H9 (cell line): ENCODE data around the gene C1orf122. TPM values are rescaled to one million over a fixed set of nuclear protein-coding genes. Genes with fewer than 3 reads are reported as not detected.

Experiments used
- DNase-seq: peaks from one replicate; pipeline ENCODE4 v3.0.0-alpha.2; 2017
- H2AFZ ChIP-seq: one replicate; pipeline ENCODE4 v1.6.1; 2013; ENCODE audit warnings: mild to moderate bottlenecking, low read length, control low read depth, moderate library complexity
- H2AK5ac ChIP-seq: 2 replicates; pipeline ENCODE4 v1.6.1; 2013; ENCODE audit warnings: low read length, control low read depth, mixed read lengths; ENCODE audit not compliant: insufficient read length
- H2BK120ac ChIP-seq: one replicate; pipeline ENCODE4 v1.6.1; 2013; ENCODE audit warnings: low read depth, mild to moderate bottlenecking, low read length, control low read depth, inconsistent platforms; ENCODE audit not compliant: poor library complexity, severe bottlenecking
- H2BK12ac ChIP-seq: 2 replicates; pipeline ENCODE4 v1.6.1; 2013; ENCODE audit warnings: low read length, control low read depth, mixed read lengths, low read depth; ENCODE audit not compliant: insufficient read length
- H2BK15ac ChIP-seq: 2 replicates; pipeline ENCODE4 v1.6.1; 2013; ENCODE audit warnings: low read depth, low read length, control low read depth
- H2BK20ac ChIP-seq: one replicate; pipeline ENCODE4 v1.6.1; 2013; ENCODE audit warnings: low read depth, mild to moderate bottlenecking, low read length, control low read depth, inconsistent platforms; ENCODE audit not compliant: poor library complexity, severe bottlenecking
- H2BK5ac ChIP-seq: 2 replicates; pipeline ENCODE4 v1.6.1; 2013; ENCODE audit warnings: low read length, control low read depth, mixed read lengths; ENCODE audit not compliant: insufficient read length
- H3K14ac ChIP-seq: 2 replicates; pipeline ENCODE4 v1.6.1; 2013; ENCODE audit warnings: low read length, control low read depth; ENCODE audit not compliant: insufficient read depth
- H3K18ac ChIP-seq: 2 replicates; pipeline ENCODE4 v1.6.1; 2013; ENCODE audit warnings: low read depth, mild to moderate bottlenecking, mixed read lengths, low read length, control low read depth; ENCODE audit not compliant: insufficient read length
- H3K23ac ChIP-seq: 2 replicates; pipeline ENCODE4 v1.6.1; 2013; ENCODE audit warnings: low read length, control low read depth, mixed read lengths, low read depth; ENCODE audit not compliant: insufficient read length
- H3K23me2 ChIP-seq: 2 replicates; pipeline ENCODE4 v1.6.1; 2013; ENCODE audit warnings: low read depth, mild to moderate bottlenecking, mixed read lengths, low read length, control low read depth; ENCODE audit not compliant: insufficient read length, poor library complexity, severe bottlenecking
- H3K27ac ChIP-seq: 2 replicates; pipeline ENCODE4 v1.5.1; 2013; ENCODE audit warnings: low read length, control low read depth, mixed read lengths, low read depth; ENCODE audit not compliant: insufficient read length
- H3K27me3 ChIP-seq: 2 replicates; pipeline ENCODE4 v1.6.1; 2013; ENCODE audit warnings: low read length, control low read depth, inconsistent platforms; ENCODE audit not compliant: insufficient read depth
- H3K4ac ChIP-seq: 2 replicates; pipeline ENCODE4 v1.6.1; 2013; ENCODE audit warnings: low read depth, mild to moderate bottlenecking, control low read depth, inconsistent platforms, low read length, moderate library complexity
- H3K4me1 ChIP-seq: 2 replicates; pipeline ENCODE4 v1.6.1; 2013; ENCODE audit warnings: low read length, control low read depth, inconsistent platforms; ENCODE audit not compliant: insufficient read depth
- H3K4me2 ChIP-seq: 2 replicates; pipeline ENCODE4 v1.6.1; 2013; ENCODE audit warnings: low read length, control low read depth, mixed read lengths; ENCODE audit not compliant: insufficient read length, insufficient read depth
- H3K56ac ChIP-seq: 2 replicates; pipeline ENCODE4 v1.6.1; 2013; ENCODE audit warnings: low read depth, mild to moderate bottlenecking, mixed read lengths, low read length, control low read depth; ENCODE audit not compliant: insufficient read length
- H3K79me1 ChIP-seq: 2 replicates; pipeline ENCODE4 v1.6.1; 2013; ENCODE audit warnings: low read depth, mild to moderate bottlenecking, moderate library complexity, low read length, control low read depth, inconsistent platforms; ENCODE audit not compliant: insufficient read depth, poor library complexity, severe bottlenecking
- H3K79me2 ChIP-seq: 2 replicates; pipeline ENCODE4 v1.6.1; 2013; ENCODE audit warnings: low read length, control low read depth, inconsistent platforms; ENCODE audit not compliant: insufficient read depth
- H3K9ac ChIP-seq: 2 replicates; pipeline ENCODE4 v1.6.1; 2013; ENCODE audit warnings: low read length, control low read depth, mixed read lengths; ENCODE audit not compliant: insufficient read length; ENCODE audit errors: extremely low read depth
- H3K9me3 ChIP-seq: one replicate; pipeline ENCODE4 v1.6.1; 2013; ENCODE audit warnings: low read depth, low read length, inconsistent platforms; ENCODE audit not compliant: control insufficient read depth
- H3T11ph ChIP-seq: one replicate; pipeline ENCODE4 v1.6.1; 2013; ENCODE audit warnings: mild to moderate bottlenecking, low read length, control low read depth, inconsistent platforms
- H4K20me1 ChIP-seq: one replicate; pipeline ENCODE4 v1.6.1; 2013; ENCODE audit not compliant: control insufficient read depth, insufficient read length, insufficient read depth
- H4K5ac ChIP-seq: 2 replicates; pipeline ENCODE4 v1.6.1; 2013; ENCODE audit warnings: low read depth, mild to moderate bottlenecking, mixed read lengths, low read length, control low read depth; ENCODE audit not compliant: insufficient read length
- H4K8ac ChIP-seq: replicated peaks from 2 replicates; pipeline ENCODE4 v1.6.1; 2013; ENCODE audit warnings: low read length, control low read depth, mixed read lengths, low read depth; ENCODE audit not compliant: insufficient read length
- H4K91ac ChIP-seq: 2 replicates; pipeline ENCODE4 v1.6.1; 2013; ENCODE audit warnings: low read depth, mild to moderate bottlenecking, moderate library complexity, mixed read lengths, low read length, control low read depth; ENCODE audit not compliant: insufficient read length
- H3K27ac Mint-ChIP-seq, 3 experiments: 2 replicates in 2 of 3; 3 replicates in 1 of 3; pipeline ENCODE4 v1.8.0; 2020 to 2021; ENCODE audit warnings: mixed read lengths in 3 of 3, mild to moderate bottlenecking in 1 of 3, moderate library complexity in 1 of 3
- H3K27me3 Mint-ChIP-seq: 2 replicates; pipeline ENCODE4 v1.8.0; 2021; ENCODE audit warnings: low read depth, mild to moderate bottlenecking, moderate library complexity, mixed read lengths
- H3K36me3 Mint-ChIP-seq, 3 experiments: 2 replicates in 2 of 3; 3 replicates in 1 of 3; pipeline ENCODE4 v1.8.0; 2020 to 2021; ENCODE audit warnings: low read depth in 3 of 3, mixed read lengths in 3 of 3; ENCODE audit not compliant: insufficient read depth in 1 of 3
- H3K4me1 Mint-ChIP-seq, 2 experiments: 2 replicates each; pipeline ENCODE4 v1.8.0; 2020; ENCODE audit warnings: mixed read lengths in 2 of 2
- H3K4me3 Mint-ChIP-seq, 2 experiments: 2 replicates in 1 of 2; 3 replicates in 1 of 2; pipeline ENCODE4 v1.8.0; 2020 to 2021; ENCODE audit warnings: mild to moderate bottlenecking in 2 of 2, mixed read lengths in 2 of 2, moderate library complexity in 1 of 2
- H3K9me3 Mint-ChIP-seq, 2 experiments: 2 replicates in 1 of 2; 3 replicates in 1 of 2; pipeline ENCODE4 v1.8.0; 2020; ENCODE audit warnings: mild to moderate bottlenecking in 2 of 2, mixed read lengths in 2 of 2, moderate library complexity in 1 of 2
- CTCF ChIP-seq: fragments of 200-600 bp; sonication (generic); conservative IDR thresholded peaks from 3 replicates; pipeline ENCODE4 v1.8.0; 2021; ENCODE audit warnings: antibody characterized with exemption, mild to moderate bottlenecking
- WGBS: extraction: QIAGEN DNeasy Blood & Tissue Kit; methylation state at CpG from one replicate; pipeline ENCODE4 v1.1.7; 2013; ENCODE audit warnings: missing lambda C conversion rate, low lambda C conversion rate, mixed read lengths; ENCODE audit not compliant: insufficient read length; ENCODE audit errors: extremely low coverage; 5-methylcytosine and 5-hydroxymethylcytosine counted together
- total RNA-seq: library from RNA; stranded (reverse); gene quantifications from 2 replicates; pipeline ENCODE4 v1.2.1, GENCODE V29; 2021

C1orf122 gene
- total RNA-seq, 1 experiment from 2014 or later: 59.3 TPM

GRCh38 chr1:37845049-37845646 lies 37.6 kb downstream of the C1orf122 start:
- H3K14ac ChIP-seq: no peak overlapping the region
- no peak overlapping the region for H3K27ac ChIP-seq
- no peak overlapping the region for H3K4me2 ChIP-seq
- H3K23ac ChIP-seq: no peak overlapping the region
- H3K27me3 ChIP-seq: no peaks in the 10 kb centered on the region
- no peak for DNase-seq
- 100% methylated on average over 1 of the region's 5 CpGs for WGBS
- H3K36me3 Mint-ChIP-seq: peaks cover 0 to 2% (median 0%) of the 10 kb centered on the region in 3 experiments; a peak in 1 of 7 replicates
- H3K56ac ChIP-seq: no peak overlapping the region
- no peaks in the 10 kb centered on the region for H3K4me1 Mint-ChIP-seq
- H3K4me3 Mint-ChIP-seq: no peak overlapping the region
- no peak overlapping the region for H2BK15ac ChIP-seq
- H4K5ac ChIP-seq: no peak overlapping the region
- H2BK20ac ChIP-seq: no peak overlapping the region
- no peaks in the 10 kb centered on the region for H3K9me3 ChIP-seq
- H3K79me2 ChIP-seq: no peaks in the 10 kb centered on the region
- no peak for TF ChIP-seq CTCF
- H4K91ac ChIP-seq: no peak overlapping the region
- no peak overlapping the region for H3K9ac ChIP-seq
- no peaks in the 10 kb centered on the region for H3K23me2 ChIP-seq
- H3K27me3 Mint-ChIP-seq: no peaks in the 10 kb centered on the region
- no peak overlapping the region for H2BK12ac ChIP-seq
- H3K18ac ChIP-seq: no peak overlapping the region
- no peak overlapping the region for H2BK5ac ChIP-seq
- no peak overlapping the region for H4K8ac ChIP-seq
- no peak overlapping the region for H3T11ph ChIP-seq
- H3K4ac ChIP-seq: no peak overlapping the region
- H3K4me1 ChIP-seq: no peaks in the 10 kb centered on the region
- H2AFZ ChIP-seq: no peak overlapping the region
- H2BK120ac ChIP-seq: no peak overlapping the region
- H3K79me1 ChIP-seq: peaks cover 4% of the 10 kb centered on the region
- no peaks in the 10 kb centered on the region for H3K9me3 Mint-ChIP-seq
- no peaks in the 10 kb centered on the region for H4K20me1 ChIP-seq
- no peak overlapping the region for H2AK5ac ChIP-seq
- 0 out of 7 replicates have a peak overlapping the region, but pooled peaks of 1 of the 3 experiments have one; percentile 21 for H3K27ac Mint-ChIP-seq
